Camera-type eye (tissue), 1 donor: ENCODE data around the gene ACSF2. TPM values are rescaled to one million over a fixed set of nuclear protein-coding genes. Genes with fewer than 3 reads are reported as not detected.

ENCODE experiments used
- total RNA-seq: library from RNA; depleted of rRNA; stranded (reverse); fragments of >200 nt; gene quantifications from one replicate; pipeline ENCODE4 v1.2.3, GENCODE V29; 2014

Gene ACSF2
- total RNA-seq = 14.0 TPM

GRCh38 chr17:50425682-50426471, at the start of gene ACSF2:
Gene ACSF2, plus strand, starts transcription at chr17:50426218. Its CDS starts 44 bp downstream, at chr17:50426262.

GRCh38 chr17:50397111-50397918, 28.7 kb upstream of the ACSF2 start, which contains the start of gene LRRC59:
Gene LRRC59, minus strand, starts transcription at chr17:50397523. Its CDS starts 206 bp downstream, at chr17:50397317.

GRCh38 chr17:50468304-50469207, 42.5 kb downstream of the ACSF2 start, which contains the start of gene CHAD:
Gene CHAD, minus strand, starts transcription at chr17:50468880. Its CDS starts 67 bp downstream, at chr17:50468813.

GRCh38 chr17:50478391-50479381, 52.7 kb downstream of the ACSF2 start, which contains the start of gene RSAD1:
Gene RSAD1, plus strand, starts transcription at chr17:50478860. Its CDS starts 25 bp downstream, at chr17:50478885.

GRCh38 chr17:50507871-50508572, 82.0 kb downstream of the ACSF2 start, which contains the start of gene MYCBPAP:
Gene MYCBPAP, plus strand, starts transcription at chr17:50508439. Its CDS starts 236 bp downstream, at chr17:50508675.

Other genes with a start within 250 kb of the ACSF2 start
- 7,902 TPM for gene COL1A1, start 224.6 kb upstream of the ACSF2 start, total RNA-seq
- gene TMEM92, start 151.8 kb upstream of the ACSF2 start, total RNA-seq = 0.16 TPM
- 24.4 TPM for gene XYLT2, start 80.1 kb upstream of the ACSF2 start, total RNA-seq
- gene MRPL27, start 53.0 kb upstream of the ACSF2 start, total RNA-seq = 39.5 TPM
- gene EME1, start 53.0 kb upstream of the ACSF2 start, total RNA-seq = 4.3 TPM
- gene LRRC59, start 28.7 kb upstream of the ACSF2 start, total RNA-seq = 45.7 TPM
- gene CHAD, start 42.7 kb downstream of the ACSF2 start, total RNA-seq = 1.4 TPM
- gene RSAD1, start 52.6 kb downstream of the ACSF2 start, total RNA-seq = 30.0 TPM
- gene MYCBPAP, start 82.2 kb downstream of the ACSF2 start, total RNA-seq = 0.88 TPM
- 0.82 TPM for gene EPN3, start 106.5 kb downstream of the ACSF2 start, total RNA-seq
- gene SPATA20, start 121.0 kb downstream of the ACSF2 start, total RNA-seq = 41.8 TPM
- 23.5 TPM for gene CACNA1G, start 134.5 kb downstream of the ACSF2 start, total RNA-seq
- gene ABCC3, start 208.7 kb downstream of the ACSF2 start, total RNA-seq = 2.6 TPM